Keratinocyte (primary cell): ENCODE data around the gene FASN.

Source experiments
- CTCF ChIP-seq, 3 experiments: IDR thresholded peaks in 1 of 3; conservative IDR thresholded peaks in 1 of 3; optimal IDR thresholded peaks in 1 of 3; 2 replicates in 2 of 3; 3 replicates in 1 of 3; pipeline versions ENCODE3 to v1.5.1; 2011; ENCODE audit warnings: low read length in 3 of 3, mild to moderate bottlenecking in 3 of 3, moderate library complexity in 2 of 3, control low read depth in 1 of 3, inconsistent platforms in 1 of 3; ENCODE audit not compliant: insufficient read depth in 2 of 3; ENCODE audit errors: extremely low read depth in 1 of 3
- EZH2 ChIP-seq: IDR thresholded peaks from one replicate; pipeline ENCODE4 v1.6.1; 2012; ENCODE audit warnings: inconsistent platforms, mild to moderate bottlenecking, low read length, moderate library complexity

GRCh38 chr17:82105417-82105881 lies 7.4 kb upstream of the FASN start:
- TF ChIP-seq CTCF (optimal IDR thresholded peaks at IDR 0.05 in 1 of 3, IDR thresholded peaks at IDR 0.05 in 1 of 3, conservative IDR thresholded peaks at IDR 0.05 in 1 of 3; ENCODE audit: extremely low read depth in 1 of 3, insufficient read depth in 2 of 3, low read length in 3 of 3) (no peak), EZH2 (no peak)
